ENCODE data around the gene NCF2.
"Not testable (repeated sequence)": the region's sequence is repeated elsewhere in the genome, so short reads cannot be mapped to it uniquely, and the experiment has no call there.

The NCF2 gene

GRCh38 chr1:183590244-183591191, at the start of gene NCF2:
Gene NCF2, minus strand, starts transcription at chr1:183590459. Its CDS starts 130 bp downstream, at chr1:183590329.
- DNase-seq: peak; percentile 6

GRCh38 chr1:183638649-183639387, 48.6 kb upstream of the NCF2 start:
- no peak for DNase-seq

GRCh38 chr1:183636783-183637182, 46.5 kb upstream of the NCF2 start:
- no peak for DNase-seq

- DNase-seq: no peak
Observed at GRCh38 chr1:183636334-183636682, 46.0 kb upstream of the NCF2 start.

- peak; percentile 96 for DNase-seq
Observed at GRCh38 chr1:183635606-183636333, 45.5 kb upstream of the NCF2 start, which contains the start of gene ARPC5. Gene ARPC5, minus strand, starts transcription at chr1:183635783. Its CDS starts 124 bp downstream, at chr1:183635659.

GRCh38 chr1:183635099-183635605, 44.9 kb upstream of the NCF2 start:
- DNase-seq: peak; percentile 23

- DNase-seq: no peak
Observed at GRCh38 chr1:183634429-183635065, 44.3 kb upstream of the NCF2 start.

GRCh38 chr1:183633676-183634343, 43.6 kb upstream of the NCF2 start:
- DNase-seq: no peak

- no peak for DNase-seq
Observed at GRCh38 chr1:183632964-183633363, 42.7 kb upstream of the NCF2 start.

GRCh38 chr1:183632114-183632513, 41.9 kb upstream of the NCF2 start:
- no peak for DNase-seq

- no peak for DNase-seq
Observed at GRCh38 chr1:183630748-183631147, 40.5 kb upstream of the NCF2 start.

GRCh38 chr1:183628537-183628936, 38.3 kb upstream of the NCF2 start:
- no peak for DNase-seq

GRCh38 chr1:183626236-183626635, 36.0 kb upstream of the NCF2 start:
- not testable (repeated sequence) for DNase-seq

- peak; percentile 13 for DNase-seq
Observed at GRCh38 chr1:183622884-183623785, 32.9 kb upstream of the NCF2 start.

GRCh38 chr1:183622013-183622412, 31.8 kb upstream of the NCF2 start:
- no peak for DNase-seq

- no peak for DNase-seq
Observed at GRCh38 chr1:183620311-183620710, 30.1 kb upstream of the NCF2 start.

- no peak for DNase-seq
Observed at GRCh38 chr1:183619781-183620180, 29.5 kb upstream of the NCF2 start.

GRCh38 chr1:183618202-183618601, 27.9 kb upstream of the NCF2 start:
- not testable (repeated sequence) for DNase-seq

- not testable (repeated sequence) for DNase-seq
Observed at GRCh38 chr1:183612975-183613374, 22.7 kb upstream of the NCF2 start.

GRCh38 chr1:183612407-183612806, 22.1 kb upstream of the NCF2 start:
- no peak for DNase-seq

GRCh38 chr1:183611021-183611420, 20.8 kb upstream of the NCF2 start:
- no peak for DNase-seq
